Left hindlimb (tissue), 1 donor: ENCODE data around the gene CFAP77.

ENCODE experiments used
- DNase-seq: peaks from one replicate; pipeline ENCODE4 v3.0.0-alpha.2; 2018

The CFAP77 gene

DNA sequence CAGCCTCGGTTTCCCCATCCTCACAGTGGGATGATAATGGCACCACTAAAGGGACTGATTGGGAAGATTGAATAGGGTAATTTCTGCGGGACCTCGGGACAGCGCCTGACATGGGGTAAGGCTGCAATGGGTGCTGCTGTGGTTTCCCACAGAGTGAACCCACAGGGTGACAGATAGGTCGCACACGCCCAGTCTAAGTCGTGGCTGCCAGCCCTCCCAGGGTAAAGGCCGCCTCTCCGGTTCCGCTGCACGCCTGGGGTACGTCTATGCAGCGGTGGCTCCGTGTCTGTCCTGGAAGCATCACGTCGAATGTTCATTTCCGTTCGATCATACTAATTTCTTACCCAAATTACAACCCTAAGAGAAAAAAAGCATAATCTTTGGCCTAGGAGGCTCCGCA lies 631 bp downstream of the CFAP77 start:
- no peak for DNase-seq

DNA sequence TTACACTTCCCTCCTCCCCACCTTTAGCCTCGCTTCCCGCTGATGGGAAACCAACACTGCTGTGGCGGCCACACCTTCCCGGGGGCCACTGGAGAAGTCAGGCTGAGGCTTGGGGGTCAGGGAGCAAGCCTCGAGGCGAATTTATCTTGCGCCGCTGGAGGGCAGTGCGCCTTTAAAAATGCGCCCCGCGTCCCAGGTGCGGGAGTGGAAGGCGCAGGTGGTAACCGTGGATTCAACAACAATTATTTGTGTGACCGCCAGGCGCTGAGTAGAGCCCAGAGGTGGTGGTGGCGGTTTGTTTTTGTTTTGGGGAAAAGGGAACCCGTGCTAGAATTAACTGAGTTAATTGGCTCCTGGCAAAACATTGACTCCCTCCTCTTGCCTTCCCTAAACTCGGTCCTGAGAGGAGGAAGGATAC lies 1.1 kb downstream of the CFAP77 start:
- DNase-seq = no peak

DNA sequence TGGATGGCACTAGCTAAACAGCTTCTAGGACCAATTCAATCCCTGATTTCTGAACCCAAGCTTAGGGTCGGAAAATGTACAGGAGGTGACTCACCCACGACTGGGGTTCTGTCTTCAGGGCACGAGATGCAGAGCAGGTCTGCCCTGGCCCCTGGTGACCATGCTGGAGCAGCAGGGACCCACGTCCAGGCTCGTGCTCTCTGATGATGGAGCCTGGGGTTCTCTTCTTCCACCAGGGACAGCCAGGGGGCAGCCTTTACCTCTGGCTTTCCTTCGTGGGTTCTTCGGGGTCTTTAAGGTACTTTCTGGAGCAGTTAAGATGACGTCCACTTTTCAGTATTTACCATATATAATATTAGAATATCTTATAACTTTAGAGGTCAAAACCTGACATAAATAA lies 2.1 kb downstream of the CFAP77 start:
- DNase-seq = no peak

DNA sequence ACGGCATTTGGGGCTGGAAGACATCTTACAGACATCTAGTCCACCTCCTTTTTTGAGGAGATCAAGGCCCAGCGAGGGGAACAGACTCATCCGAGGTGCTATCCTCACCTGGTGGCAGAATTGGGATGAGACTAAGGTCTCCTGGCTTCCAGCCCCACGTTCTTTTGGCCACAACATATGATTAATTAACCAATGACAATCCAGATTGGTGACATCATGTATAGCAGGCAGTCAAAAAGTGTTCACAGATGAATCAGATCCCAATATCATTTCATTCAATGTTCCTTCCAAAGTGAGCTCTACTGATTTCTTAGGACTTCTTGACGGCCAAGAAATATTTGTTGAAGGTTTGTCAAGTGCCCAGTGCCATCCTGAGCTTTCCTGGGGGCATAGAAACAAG lies 3.9 kb downstream of the CFAP77 start:
- no peak for DNase-seq

DNA sequence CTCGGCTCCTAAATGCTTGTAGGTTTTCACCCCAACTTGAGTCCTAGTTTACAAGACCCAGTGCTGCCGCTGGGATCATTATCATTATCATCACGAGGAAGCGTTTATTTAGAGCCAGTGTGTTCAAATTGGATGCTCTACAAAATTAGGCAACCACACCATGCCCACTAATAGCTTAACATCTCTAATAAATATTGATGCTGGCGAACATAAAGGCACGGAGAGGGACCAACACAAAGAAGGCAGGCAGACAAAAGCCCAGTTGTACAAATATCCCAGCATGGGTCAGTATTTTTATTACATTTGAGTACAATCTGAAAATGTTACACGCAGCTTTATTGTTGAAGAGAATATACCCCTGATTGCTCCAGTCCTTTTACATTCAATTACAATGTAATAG lies 4.7 kb downstream of the CFAP77 start:
- no peak for DNase-seq

DNA sequence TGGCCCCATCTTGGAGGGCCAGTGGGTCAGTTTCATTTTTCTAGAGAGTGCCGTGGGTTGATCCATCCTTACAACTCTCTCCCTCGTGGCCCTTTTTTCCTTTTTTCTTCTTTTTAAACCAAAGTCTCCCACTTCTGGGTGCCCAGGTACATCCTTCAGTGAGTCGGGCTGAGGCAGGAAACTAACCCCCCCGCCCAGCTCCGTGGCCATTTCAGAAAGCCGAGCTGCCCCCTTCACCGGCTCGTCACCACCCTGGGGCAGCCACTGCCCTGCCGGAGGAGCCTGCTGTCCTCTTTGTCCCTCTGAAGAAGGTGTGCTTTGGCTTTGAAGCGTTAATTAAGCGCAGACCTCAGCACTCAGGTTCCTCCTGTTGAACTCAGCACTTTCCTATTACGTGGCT lies 5.2 kb downstream of the CFAP77 start:
- DNase-seq = no peak

DNA sequence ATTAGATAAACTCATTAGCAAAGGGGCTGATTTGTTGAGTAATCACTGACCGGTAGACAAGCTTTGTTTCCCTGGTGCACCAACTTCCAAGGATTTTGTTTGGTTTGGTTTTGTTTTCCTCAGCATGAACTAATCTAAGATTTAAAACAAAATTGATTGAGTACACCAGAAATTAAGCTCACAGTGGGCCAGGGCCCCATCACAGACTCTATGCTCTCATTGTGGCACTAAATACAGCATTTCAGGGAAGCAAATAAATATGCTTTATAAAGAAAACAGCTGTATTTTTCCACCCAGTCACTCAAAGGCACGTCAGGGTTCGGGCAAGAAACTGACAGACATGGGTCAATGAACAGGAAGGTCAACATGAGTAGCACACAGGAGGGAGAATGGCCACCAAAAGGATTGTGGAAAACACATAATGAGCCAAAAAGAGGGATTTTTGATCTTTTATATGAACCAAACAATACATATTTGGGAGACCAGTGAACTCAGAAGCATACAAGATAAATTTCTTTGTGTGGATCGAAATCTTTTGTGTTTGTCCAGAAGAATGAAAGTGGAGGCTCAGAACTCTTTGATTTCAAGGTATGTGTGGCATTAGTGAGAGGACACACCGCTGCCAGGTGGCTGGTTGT lies 8.8 kb downstream of the CFAP77 start:
- no peak for DNase-seq

DNA sequence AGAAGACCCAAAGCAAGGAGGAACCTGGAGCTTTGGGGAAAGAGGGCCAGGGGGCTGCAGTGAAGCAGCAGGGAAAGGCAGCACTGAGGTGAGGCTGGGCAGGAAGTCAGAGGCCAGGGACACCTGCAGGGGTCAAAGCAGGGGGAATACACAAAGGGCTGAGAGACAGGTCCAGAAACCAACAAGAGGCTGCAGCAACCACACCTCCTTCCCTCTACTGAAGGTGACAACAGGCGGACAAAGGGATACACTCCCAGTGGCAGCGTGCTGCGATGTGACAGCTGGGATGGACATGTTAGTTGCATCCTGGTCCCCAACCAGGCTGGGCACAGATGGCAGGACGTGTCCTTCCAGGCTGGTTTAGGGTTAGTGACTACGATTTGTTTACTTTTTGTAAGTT lies 12.6 kb downstream of the CFAP77 start:
- DNase-seq = no peak

DNA sequence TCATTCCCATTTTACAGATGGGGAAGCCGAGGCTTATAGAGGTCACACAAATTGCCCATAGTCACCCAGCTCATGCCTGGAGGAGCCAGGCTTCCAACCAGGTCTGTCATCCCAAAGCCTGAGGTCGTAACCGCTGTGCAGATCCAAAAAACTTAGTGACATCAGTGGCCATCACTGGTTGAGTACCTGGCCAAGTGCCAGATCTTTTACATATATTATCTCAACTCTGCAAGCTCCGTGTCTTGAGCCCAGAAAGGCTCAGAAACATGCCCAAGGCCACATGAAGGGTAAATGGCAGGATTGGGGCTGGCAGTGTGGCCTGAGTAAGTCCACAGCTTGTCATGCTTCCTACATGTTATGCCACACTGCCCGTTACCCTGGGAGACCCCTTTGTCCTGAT lies 13.5 kb downstream of the CFAP77 start:
- DNase-seq = no peak

DNA sequence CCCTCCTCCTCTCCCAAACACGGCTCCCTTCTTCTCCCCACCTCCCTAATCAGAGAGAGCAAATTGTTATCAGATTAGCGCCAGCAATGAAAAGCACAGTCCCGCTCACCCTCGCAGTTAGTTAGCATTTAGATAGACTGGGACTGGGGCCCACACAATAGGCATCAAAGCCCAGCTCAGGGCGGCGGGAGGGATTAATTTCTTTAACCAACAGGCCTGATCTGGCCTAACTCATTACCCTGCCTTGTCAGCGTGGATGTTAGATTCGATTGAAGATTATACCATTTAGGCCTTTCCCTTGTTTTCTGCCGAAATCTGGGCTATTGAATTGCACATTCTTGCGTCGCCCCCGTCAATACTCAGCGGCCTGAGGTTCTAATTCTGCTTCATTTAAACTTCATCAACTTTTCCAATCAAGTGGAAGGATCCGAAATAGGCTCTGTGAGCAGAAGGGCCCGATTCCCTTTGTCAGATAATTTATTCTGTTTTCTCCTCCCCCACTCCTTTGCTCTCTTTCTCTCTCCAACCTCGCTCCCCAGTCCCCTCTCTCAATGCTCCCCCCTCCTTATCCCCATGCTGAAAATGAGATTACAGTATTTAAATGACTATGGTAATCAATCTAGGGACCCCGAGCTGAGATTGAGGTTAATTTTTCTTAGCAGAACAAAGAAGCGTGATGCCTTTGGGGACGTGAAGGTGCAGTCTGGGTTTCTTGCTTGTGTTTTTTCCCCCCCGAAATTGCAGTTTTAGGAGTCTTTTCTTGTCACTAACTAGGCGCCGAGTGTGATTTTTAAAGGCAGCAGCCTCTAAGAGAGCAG lies 15.1 kb downstream of the CFAP77 start:
- no peak for DNase-seq

DNA sequence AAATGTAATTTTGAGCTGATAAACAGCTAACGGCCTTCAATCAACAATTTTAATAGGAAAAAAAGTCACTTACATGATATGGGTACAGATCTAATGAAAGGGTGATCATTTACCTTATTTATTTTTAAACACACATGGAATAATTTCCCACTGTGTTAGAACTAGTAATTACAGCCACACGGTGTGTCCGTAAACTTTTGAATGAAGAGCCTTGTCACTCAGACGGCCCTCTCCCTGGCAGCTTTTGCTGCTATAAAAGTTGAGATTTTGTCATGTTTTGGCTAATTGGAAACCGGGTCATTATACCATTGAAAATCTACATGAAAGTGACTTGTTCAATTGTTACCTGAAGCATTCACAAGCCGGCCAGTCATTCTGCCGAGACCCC lies 15.7 kb downstream of the CFAP77 start:
- DNase-seq = no peak

DNA sequence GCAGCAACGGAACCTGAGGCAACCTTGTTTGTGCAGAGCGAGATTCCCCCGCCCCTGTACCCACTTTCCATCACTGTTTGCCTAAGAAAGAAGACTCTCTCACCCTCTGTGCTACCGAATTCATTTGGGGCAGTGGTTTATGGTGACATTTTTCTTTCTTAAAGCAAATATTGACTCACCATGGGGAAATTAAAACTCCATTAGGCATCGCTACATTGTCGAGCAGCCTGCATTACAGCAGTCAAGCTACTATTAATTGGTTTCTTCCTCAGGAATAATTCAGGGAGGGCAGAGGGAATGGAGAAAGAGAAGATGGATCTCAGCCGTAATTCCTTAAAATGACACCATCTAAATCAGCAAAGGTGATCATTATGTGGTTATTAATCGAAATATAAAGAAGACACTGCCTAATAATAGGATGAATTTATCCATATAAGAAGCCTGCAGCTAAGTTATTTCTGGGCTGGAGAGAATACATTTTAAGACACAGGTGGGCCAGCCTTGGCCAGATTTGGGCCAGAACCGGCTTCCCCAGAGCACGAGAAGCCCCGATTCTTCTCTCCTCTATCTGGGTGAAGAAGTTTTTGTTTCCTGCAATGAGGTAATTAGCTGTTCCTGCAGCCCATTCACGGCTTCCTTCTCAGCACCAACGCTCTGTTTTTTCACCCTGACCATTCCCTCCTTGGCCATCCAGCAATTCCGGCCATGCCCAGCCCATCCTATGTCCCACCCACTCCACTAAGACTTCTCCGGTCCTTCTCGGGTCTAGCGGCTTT lies 16.8 kb downstream of the CFAP77 start:
- no peak for DNase-seq

DNA sequence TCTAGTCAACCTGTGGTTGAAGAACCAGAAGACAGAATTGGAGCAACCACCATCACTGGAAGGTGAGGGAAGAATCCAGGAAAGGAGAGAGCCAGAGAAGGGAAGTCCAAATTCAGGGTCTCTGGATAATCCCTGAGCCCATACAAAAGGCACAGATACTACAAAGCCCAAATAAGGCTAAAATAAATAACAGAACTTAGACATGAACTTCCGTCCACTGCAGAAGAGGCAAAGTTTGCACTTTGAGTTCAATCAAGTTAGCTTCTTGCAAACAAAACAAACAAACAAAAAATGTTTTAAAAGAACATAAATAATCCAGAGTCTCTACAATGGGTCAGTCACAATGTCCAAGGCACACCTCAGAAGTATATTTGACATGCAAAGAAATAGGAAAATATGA lies 21.0 kb downstream of the CFAP77 start:
- no peak for DNase-seq

DNA sequence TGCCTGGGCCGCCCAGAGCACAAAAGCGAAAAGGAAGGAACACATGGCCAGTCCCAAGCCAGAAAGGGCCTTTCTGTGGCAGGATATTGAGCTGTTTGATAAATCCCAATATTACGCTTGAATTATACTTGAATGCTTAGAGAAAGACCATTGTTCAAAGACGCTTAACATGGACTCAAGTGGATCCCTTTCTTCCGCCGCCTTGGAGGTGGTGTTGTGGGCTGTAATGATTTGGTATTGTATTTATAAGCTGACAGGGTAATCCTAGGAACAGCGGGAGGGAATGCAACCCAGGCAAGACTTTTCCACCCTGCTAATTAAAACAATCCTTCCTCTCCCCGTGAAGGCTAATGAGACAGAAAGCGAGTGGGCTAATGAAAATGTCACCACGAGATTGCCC lies 24.9 kb downstream of the CFAP77 start:
- no peak for DNase-seq

DNA sequence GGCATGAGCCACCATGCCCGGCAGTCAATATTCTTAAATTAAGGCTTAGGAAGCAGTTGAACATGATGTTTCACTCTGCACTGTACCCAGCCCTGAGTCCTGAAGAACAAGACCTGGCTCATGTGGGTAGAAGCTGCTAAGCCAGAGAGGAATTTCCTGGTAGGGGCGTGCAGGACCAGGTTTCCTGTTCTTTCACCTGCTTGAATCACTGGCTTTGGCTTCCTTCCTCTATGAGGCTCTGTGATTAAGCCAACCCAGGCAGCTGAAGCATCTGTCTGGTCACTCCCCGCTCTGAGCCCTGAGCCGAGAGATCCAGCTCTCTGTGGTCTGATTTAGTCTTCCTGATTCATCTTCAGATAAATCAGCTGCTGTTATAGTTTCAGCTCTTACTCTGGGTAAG lies 29.1 kb downstream of the CFAP77 start:
- DNase-seq = no peak

DNA sequence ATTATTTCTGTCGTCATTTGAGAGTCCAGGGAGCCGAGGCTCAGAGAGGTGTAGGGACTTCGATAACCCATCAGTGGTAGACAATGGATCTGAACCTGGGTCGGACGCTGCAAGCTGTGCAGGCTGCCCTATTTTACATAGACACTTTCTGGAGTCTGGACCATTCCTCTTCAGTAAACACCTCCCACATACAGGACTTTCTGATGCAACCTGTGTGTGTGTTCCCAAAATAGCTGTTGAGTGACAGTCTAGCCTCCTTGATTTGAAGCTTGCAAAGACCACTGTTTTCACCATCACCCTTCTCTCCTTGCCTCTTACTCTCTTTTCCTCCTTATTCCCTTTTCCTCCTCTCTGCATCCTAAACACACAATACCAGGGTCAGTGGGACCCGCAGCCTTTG lies 30.7 kb downstream of the CFAP77 start:
- no peak for DNase-seq

DNA sequence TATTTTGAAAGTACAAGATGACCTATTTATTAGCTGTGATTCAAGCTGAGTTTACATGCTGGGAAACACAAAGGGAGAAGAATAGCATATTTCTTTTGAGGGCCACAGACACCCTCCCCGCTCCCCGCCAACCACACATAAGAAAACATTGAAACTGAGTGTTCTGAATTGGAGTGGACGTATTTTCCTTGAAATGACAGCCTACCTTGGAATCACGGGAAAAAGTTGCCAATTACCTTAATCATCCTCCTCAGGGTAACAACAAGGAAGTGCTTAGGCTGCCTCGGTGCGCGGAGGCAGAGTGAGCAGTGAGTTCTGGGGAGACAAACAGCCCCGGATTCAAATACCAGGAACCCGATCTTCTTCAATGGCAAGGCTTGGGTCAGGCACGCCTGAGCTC lies 31.4 kb downstream of the CFAP77 start:
- DNase-seq = no peak

DNA sequence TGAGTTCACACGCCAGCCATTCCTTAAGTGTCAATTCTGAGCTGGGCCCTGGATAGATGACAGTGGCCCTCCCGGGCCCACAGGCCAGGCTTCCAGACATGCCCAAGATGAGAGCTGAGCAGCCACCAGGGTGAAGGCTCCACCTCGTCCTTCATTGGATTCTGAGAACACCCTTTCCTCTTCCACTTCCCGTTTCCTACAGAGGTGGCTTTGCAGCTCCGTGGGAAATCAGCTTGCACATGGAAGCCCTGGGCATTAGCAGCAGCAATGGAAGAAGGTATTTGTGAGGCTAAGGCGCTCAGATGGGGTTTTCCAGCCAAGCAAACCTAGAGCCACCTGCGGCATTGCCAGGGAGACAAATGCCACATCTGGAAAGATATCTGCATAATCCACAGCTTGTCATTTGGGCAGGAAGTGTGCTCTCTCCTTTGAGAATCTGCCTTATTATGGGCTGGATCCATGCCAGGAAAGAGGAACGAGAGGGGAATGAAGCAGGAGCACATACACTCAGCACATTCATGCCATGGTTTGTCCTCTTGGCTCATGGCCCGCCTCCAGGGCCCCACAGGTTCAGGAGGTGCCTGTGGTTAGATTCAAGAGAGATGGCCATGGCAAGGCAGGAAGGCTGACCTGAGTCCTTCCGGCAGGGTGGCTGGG lies 34.1 kb downstream of the CFAP77 start:
- DNase-seq = no peak

DNA sequence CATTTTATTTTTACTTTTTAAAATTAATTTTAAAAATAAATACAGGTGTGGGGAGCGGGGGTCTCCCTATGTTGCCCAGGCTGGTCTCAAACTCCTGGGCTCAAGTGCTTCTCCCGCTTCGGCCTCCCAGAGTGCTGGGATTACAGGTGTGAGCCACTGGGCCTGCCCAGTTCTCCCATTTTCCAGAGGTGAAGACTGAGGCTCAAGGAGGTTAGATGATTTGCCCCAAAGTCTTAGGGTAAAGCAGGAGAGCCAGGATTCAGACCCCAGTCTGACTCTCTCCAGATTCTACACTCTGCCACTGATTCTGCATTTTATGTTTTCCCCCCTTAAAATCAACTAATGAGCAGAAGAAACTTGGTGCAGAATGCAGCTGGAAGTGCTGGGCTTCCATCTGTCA lies 36.9 kb downstream of the CFAP77 start:
- no peak for DNase-seq

DNA sequence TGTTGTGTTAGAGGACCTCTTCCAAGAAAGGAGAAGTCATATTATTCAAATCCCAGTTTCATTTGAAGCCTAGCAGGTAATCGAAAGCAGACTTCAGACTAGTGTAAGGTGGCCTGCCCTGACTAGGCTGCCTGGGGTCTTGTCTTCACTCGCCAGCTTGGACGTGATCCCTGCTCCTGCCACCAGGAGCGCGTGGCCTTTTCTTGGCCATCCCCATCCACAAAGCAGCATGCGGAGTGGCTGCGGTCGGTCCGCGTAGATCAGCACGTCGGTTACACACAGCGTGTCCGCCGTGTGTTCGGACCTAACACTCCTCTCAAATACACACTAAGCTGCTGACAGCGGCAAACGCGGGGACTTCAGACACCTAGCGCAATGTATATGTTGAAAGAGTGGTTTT lies 37.3 kb downstream of the CFAP77 start:
- DNase-seq = no peak

DNA sequence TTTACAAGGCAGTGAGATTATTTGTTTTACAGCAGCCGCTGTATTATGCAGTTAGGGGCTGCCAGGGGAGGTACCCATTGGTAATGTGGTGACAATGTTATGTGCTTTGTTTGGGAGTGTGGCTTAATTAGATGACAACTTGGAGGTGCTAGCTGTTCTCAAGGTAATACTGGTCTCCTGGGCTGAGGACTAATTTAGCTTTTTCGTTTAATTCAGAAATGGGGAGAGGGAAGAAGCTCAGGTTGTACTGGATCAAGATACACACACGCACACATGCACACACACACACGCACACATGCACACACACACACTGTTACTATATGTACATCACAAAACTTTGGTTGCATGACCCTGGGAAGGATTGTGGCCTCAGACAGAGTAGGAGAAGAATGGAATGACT lies 37.9 kb downstream of the CFAP77 start:
- DNase-seq = no peak

DNA sequence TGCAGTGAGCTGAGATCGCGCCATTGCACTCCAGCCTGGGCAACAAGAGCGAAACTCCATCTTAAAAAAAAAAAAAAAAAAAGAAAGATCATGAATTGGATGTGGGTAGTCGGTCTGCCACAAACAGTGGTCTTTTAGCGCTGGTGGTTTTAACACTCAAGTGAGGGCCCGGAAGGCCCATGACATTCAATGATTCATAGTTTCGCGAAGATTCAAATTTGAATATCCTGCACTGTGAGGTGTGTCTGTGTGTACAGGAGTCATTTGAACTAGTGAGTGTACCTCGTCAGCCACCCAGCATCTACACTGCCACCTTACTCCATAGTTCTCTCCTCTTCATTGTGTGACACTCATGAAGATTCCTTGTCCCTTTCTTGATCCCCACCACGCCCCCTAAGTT lies 41.3 kb downstream of the CFAP77 start:
- DNase-seq = no peak

DNA sequence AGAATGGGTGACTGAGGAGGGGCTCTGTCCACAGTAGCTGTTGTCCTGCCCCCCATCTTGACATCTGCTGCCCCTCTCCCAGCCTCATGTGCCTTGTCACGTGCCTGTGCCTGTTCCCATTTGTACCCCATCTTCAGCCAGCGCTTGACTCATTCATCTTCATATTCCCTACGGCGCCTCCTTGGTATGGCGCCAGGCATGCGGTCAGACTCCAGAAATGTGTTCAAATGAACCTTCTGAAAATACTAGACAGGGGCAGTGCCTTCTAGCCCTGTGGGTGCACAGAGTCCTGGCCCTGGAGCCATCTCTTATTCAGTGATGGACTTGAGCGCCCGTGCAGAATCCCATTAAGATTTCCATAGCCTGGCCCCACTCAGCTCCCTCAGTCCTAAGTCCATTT lies 46.2 kb downstream of the CFAP77 start:
- DNase-seq = no peak
